Non-pigmented ciliary epithelial cell (primary cell): ENCODE measurements around the gene CSNK1G1.
"Not testable (repeated sequence)": the region's sequence is repeated elsewhere in the genome, so short reads cannot be mapped to it uniquely, and the experiment has no call there.

Experiments
- DNase-seq: peaks from one replicate; pipeline ENCODE4 v3.0.0-alpha.2; 2010; ENCODE audit warnings: low read depth

CSNK1G1 gene

DNA sequence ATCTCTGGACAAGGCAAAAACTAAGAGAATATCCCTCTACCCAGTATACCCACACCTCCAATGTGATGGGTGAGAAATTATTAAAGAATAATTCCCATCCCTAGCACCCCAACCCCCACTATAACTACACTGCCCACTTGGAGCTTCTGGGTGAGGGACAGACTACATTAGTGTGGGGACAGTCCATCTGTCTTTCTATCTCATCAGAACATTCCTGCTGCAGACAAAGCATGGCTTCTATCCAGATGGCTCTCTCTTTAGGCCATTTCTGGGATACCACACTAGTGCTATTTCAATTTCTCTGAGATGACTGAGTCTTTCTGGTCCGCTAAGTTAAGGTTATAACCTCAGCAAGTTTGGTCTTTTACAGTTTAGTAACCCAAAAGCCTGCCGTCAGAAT, 6.6 kb downstream of the CSNK1G1 start:
- DNase-seq: no peak

- DNase-seq: no peak
These were observed 7.5 kb downstream of the CSNK1G1 start for GRCh38 chr15:64348455-64348854.

GRCh38 chr15:64346242-64346641, 9.7 kb downstream of the CSNK1G1 start:
- not testable (repeated sequence) for DNase-seq

GRCh38 chr15:64344651-64345294, 11.2 kb downstream of the CSNK1G1 start:
- DNase-seq: no peak

- no peak for DNase-seq
These were observed 12.1 kb downstream of the CSNK1G1 start for GRCh38 chr15:64343841-64344240.

- no peak for DNase-seq
These were observed 12.8 kb downstream of the CSNK1G1 start for GRCh38 chr15:64343222-64343621.

DNA sequence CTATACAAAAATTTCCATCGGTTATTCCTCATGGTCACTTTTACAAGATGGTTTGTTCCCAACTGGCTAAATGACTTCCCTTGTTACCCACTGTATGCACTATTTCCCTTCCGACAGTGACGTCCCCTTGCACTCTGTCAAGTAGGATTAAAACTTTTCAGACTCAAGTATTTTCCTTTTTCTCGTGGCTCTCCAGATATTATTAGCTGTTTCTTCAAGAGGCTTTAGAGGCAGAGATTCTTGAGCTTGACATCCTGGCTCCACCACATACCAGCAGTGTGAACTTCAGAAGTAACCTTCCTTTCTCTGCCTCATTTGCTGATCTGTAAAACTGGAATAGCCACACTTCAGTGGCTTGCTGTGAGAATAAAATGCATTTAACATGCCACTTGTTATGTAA, 14.0 kb downstream of the CSNK1G1 start:
- DNase-seq: no peak

DNA sequence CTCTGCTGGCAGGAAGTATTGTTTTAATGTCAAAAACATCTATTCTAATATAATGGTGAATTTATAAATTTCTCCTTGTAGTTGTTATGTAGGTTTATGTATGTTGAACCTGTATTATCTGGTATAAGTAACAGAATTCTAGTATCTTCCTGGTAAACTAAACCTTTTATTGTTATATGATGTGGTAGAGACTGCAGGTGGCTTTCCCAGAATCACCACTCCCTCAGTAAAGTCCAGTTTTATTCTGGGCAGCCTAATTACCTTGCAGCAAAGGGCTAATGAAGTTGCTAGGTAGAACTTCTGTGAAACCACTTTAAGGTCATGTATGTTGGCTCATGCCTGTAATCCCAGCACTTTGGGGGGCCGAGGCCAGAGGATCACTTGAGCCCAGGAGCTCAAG, 15.6 kb downstream of the CSNK1G1 start:
- no peak for DNase-seq

DNA sequence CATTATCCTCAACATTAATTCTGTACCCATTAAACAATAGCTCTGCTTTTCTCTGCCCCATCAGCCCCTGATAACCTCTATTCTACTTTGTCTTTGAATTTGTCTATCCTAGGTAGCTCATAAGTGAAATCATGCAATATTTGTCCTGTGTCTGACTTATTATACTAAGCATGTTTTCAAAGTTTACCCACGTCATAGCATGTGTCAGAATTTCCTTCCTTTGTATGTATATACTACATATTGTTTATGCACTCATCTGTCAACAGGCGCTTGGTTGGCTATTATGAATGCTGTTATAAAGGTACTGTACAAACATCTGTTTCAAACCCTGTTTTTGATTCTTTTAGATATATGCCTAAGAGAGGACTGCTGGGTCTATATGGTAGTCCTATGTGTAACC, 18.2 kb downstream of the CSNK1G1 start:
- DNase-seq: no peak

GRCh38 chr15:64333986-64334929, 21.7 kb downstream of the CSNK1G1 start:
- DNase-seq: no peak

DNA sequence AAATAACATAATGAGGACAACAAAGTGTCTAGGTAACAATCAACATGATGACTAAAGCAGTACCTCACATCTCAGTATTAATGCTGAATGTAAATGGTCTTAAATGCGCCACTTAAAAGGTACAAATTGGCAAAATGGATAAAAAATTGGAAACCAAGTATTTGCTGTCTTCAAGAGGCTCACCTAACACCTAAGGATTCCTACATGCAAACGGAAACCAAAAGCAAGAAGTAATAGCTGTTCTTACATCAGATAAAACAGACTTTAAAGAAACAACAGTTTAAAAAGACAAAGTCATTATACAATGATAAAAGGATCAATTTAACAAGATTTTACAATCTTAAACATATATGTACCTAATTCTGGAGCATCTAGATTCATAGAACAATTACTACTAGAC, 22.5 kb downstream of the CSNK1G1 start:
- no peak for DNase-seq

DNA sequence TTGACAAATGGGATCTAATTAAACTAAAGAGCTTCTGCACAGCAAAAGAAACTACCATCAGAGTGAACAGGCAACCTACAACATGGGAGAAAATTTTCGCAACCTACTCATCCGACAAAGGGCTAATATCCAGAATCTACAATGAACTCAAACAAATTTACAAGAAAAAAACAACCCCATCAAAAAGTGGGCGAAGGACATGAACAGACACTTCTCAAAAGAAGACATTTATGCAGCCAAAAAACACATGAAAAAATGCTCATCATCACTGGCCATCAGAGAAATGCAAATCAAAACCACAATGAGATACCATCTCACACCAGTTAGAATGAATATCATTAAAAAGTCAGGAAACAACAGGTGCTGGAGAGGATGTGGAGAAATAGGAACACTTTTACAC, 24.3 kb downstream of the CSNK1G1 start:
- DNase-seq: not testable (repeated sequence)

GRCh38 chr15:64326975-64327374, 29.0 kb downstream of the CSNK1G1 start:
- not testable (repeated sequence) for DNase-seq

DNA sequence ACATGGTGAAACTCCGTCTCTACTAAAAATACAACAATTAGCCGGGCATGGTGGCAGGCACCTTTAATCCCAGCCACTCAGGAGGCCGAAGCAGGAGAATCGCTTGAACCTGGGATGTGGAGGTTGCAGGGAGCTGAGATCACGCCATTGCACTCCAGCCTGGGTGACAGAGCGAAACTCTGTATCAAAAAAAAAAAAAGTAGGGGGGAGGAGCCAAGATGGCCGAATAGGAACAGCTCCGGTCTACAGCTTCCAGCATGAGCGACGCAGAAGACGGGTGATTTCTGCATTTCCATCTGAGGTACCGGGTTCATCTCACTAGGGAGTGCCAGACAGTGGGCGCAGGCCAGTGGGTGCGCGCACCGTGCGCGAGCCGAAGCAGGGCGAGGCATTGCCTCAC, 29.5 kb downstream of the CSNK1G1 start:
- DNase-seq: not testable (repeated sequence)

DNA sequence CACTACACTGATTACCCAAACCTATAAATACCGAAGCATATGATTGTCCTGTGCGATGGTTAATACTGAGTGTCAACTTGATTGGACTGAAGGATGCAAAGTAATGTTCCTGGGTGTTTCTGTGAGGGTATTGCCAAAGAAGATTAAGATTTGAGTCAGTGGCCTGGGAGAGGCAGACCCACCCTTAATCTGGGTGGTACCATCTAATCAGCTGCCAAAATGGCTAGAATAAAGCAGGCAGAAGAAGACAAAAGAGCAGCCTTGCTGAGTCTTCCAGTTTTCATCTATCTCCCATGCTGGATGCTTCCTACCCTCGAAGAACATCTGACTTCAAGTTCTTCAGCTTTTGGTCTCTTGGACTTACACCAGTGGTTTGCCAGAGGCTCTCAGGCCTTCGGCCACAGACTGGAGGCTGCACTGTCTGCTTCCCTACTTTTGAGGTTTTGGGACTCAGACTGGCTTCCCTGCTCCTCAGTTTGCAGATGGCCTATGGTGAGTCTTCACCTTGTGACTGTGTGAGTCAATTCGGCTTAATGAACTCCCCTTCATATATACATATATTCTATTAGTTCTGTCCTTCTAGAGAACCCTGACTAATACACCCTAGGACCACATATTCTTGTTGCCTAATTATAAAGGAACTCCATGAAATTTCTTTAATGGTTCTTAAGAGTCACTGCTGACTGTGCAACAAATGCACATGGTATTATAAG, 31.7 kb downstream of the CSNK1G1 start:
- no peak for DNase-seq

- DNase-seq: no peak
These were observed 40.8 kb downstream of the CSNK1G1 start for GRCh38 chr15:64315216-64315615.

DNA sequence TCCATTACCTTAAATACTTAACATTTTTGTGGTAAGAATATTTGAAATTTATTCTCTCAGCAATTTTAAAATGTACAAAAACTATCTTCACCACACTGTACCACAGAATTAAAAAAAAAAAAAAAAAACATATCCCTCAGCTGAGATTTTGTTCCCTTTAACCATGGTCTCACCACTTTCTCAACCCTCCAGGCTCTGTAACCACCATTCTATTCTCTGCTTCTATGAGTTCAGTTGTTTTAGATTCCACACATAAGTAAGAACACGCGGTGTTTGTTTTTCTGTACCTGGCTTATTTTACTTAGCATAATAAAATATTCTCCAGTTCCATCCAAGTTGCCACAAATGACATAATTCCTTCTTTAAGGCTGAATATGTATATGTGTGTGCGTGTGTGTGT, 41.5 kb downstream of the CSNK1G1 start:
- DNase-seq: no peak

GRCh38 chr15:64311566-64311965, 44.4 kb downstream of the CSNK1G1 start:
- DNase-seq: no peak

DNA sequence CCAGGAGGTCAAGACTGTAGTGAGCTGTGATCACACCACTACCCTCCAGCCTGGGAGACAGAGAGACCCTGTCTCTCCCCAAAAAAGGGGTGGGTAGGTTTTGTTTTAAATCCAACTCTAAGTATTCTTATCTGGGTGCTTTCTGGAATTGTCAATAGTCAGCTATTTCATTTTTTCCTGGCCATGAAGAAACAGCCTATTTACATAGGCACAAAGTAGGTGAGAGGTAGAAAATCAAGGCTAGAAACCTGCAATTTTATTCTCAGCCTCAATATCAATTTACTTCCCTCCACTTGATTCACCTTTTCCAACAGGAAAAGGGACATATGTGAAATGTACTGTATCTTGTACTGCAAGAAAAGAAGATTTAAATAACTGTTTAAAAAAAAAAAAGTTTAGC, 45.9 kb downstream of the CSNK1G1 start:
- no peak for DNase-seq

- DNase-seq: no peak
These were observed 50.7 kb downstream of the CSNK1G1 start for GRCh38 chr15:64305261-64305660.

- no peak for DNase-seq
These were observed 66.4 kb downstream of the CSNK1G1 start for GRCh38 chr15:64289550-64289949.

DNA sequence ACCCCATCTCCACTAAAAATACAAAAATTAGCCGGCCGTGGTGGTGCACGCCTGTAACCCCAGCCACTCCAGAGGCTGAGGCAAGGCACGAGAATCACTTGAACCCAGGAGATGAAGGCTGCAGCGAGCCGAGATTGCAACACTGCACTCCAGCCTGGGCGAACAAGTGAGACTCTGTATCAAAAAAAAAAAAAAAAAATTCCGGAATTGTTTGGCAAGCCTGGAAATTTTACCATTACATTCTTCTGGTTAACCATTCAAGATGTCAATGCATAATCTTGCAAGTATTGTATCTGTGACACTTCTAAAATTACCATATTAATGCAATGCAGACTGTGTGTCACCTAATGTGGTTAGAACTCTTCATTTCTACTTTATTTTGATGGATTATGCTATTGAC, 67.0 kb downstream of the CSNK1G1 start:
- no peak for DNase-seq

- DNase-seq: no peak
These were observed 67.4 kb downstream of the CSNK1G1 start for GRCh38 chr15:64288577-64288976.
